Fibroblast of mammary gland (primary cell): Measurements from ENCODE around the gene FAHD2A.
"Not testable (repeated sequence)": the region's sequence is repeated elsewhere in the genome, so short reads cannot be mapped to it uniquely, and the experiment has no call there.

Experiments
- DNase-seq: peaks from one replicate; pipeline ENCODE4 v3.0.0-alpha.2; 2010; ENCODE audit warnings: low read depth
- H3K4me3 ChIP-seq: 2 replicates; pipeline ENCODE4 v1.5.1; 2011; ENCODE audit warnings: low read depth, mild to moderate bottlenecking, low read length, moderate library complexity; ENCODE audit not compliant: control insufficient read depth
- TF ChIP-seq, protein P1 (sequence below): conservative IDR thresholded peaks from 2 replicates; pipeline ENCODE4 v1.5.1; 2011; ENCODE audit warnings: low read depth, low read length, inconsistent platforms; ENCODE audit not compliant: control insufficient read depth, insufficient read depth

Gene FAHD2A

GRCh38 chr2:95399061-95399460, 3.4 kb upstream of the FAHD2A start:
- TF ChIP-seq, protein P1, sequence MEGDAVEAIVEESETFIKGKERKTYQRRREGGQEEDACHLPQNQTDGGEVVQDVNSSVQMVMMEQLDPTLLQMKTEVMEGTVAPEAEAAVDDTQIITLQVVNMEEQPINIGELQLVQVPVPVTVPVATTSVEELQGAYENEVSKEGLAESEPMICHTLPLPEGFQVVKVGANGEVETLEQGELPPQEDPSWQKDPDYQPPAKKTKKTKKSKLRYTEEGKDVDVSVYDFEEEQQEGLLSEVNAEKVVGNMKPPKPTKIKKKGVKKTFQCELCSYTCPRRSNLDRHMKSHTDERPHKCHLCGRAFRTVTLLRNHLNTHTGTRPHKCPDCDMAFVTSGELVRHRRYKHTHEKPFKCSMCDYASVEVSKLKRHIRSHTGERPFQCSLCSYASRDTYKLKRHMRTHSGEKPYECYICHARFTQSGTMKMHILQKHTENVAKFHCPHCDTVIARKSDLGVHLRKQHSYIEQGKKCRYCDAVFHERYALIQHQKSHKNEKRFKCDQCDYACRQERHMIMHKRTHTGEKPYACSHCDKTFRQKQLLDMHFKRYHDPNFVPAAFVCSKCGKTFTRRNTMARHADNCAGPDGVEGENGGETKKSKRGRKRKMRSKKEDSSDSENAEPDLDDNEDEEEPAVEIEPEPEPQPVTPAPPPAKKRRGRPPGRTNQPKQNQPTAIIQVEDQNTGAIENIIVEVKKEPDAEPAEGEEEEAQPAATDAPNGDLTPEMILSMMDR = no peak
- no peak for DNase-seq
- no peak overlapping the region for H3K4me3 ChIP-seq

DNA sequence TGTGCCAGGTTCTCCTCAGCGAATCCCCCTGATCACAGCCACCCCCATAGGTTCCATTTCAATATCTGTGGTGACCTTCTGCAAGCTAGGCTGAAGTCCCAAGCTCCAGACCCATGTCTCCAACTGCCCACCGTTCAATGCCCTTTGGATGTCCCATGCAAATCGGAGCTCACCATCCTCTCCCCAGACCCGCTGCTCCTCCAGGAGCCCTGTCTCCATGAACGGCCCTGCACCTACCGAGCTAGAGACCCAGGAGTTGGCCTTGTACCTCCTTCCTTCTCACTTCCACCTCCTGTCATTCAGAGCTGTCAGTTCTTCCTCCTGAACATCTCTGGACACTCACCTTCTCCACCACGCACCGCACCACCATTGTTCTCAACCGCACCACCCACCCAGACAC, 1.0 kb upstream of the FAHD2A start:
- TF ChIP-seq, protein P1 = no peak
- H3K4me3 ChIP-seq = peak overlapping the region; percentile 90
- DNase-seq = no peak

DNA sequence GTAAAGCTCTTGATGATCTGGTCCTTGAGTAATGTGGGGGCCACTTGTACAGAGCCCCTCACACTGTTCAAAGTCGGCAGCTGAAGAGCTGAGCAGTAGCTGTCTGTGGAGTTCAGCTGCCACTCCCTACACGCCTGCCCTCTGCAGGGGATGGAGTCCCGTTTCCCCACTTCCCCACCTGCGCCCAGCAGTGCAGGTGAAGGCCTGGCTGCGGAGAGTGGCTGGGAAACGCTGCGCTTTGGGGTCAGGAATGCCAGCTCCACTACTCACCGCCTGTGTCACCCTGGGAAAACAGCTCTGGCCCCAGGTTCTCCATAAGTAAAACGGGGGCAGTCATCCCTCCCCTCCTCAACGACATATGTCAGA, 521 bp upstream of the FAHD2A start:
- peak overlapping the region; percentile 90 for H3K4me3 ChIP-seq
- not testable (repeated sequence) for DNase-seq

- TF ChIP-seq, protein P1 = peak; percentile 39
- H3K4me3 ChIP-seq = peak overlapping the region; percentile 90
- DNase-seq = peak; percentile 44
These were observed 755 bp downstream of the FAHD2A start for GRCh38 chr2:95403204-95403721.

- not testable (repeated sequence) for DNase-seq, H3K4me3 ChIP-seq
These were observed 1.3 kb downstream of the FAHD2A start for GRCh38 chr2:95403824-95404223.

DNA sequence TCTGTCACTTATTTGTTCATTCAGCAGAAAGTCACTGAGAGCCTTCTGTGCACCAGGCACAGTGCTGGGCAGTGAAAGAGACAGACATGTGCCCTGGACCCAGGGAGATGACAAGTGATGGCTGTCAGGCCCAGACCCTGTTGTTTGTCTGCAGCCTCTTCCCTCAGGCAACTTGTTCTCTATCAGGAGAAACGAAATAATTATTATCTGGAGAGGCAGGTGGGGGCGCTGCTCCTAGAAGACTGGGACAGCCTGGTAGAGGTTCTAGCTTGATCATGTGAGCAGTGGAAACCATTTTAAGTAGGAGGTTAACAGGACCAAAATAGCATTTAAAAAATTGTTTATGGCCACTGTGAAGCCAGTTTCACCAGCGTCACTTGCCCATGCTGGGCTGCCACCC, 2.2 kb downstream of the FAHD2A start:
- H3K4me3 ChIP-seq, DNase-seq: not testable (repeated sequence)

DNA sequence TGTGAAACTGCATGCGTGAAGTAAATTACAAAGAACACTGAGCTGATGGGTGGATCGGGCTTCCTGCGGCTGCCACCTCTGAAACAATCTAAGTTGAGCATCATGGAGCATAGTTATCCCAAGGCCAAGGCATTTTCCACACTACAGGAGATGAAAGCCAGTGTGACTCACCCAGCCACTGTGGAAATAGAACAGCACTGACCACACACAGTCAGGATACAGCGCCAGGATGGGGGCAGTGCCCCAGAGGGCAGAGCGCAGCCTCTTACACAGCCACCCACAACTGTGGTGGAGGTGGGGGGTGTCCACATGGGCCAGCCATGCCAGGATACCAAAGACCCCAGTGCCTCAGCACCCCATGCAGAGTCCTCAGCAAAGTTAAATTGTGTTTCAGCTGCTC, 8.7 kb downstream of the FAHD2A start:
- DNase-seq = peak; percentile 63
- not testable (repeated sequence) for H3K4me3 ChIP-seq

DNA sequence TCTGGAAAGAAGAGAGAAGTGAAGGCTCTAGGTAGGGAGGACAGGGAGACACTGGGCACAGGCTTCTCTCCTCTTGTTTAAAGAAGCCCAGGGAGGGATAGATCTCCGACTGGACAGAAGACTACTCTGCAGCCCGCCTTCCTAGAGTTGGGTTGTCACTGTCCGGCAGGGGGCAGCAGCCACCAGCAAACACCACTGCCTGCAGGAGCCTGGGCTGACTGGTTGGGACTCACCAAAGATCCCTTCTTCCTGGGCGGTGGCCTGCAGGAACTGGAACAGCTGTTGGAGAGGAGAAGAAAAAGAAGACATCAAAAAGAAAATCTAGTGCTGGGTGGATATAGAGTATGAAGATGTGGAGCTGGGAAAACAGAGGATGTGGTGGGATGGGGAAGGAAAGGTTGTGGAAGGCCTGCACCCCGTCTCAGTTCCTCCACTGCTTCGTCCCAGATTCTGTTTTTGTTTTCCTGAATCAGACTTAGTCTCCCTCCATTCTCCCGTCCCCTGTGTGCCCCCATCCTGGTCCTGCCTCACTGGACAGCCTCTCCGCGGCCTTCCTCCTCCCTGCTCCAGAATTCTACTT, 11.6 kb downstream of the FAHD2A start:
- peak; percentile 75 for DNase-seq
- TF ChIP-seq, protein P1 = peak; percentile 71
- not testable (repeated sequence) for H3K4me3 ChIP-seq

- H3K4me3 ChIP-seq, DNase-seq: not testable (repeated sequence)
These were observed 12.6 kb downstream of the FAHD2A start for GRCh38 chr2:95415138-95415537.

DNA sequence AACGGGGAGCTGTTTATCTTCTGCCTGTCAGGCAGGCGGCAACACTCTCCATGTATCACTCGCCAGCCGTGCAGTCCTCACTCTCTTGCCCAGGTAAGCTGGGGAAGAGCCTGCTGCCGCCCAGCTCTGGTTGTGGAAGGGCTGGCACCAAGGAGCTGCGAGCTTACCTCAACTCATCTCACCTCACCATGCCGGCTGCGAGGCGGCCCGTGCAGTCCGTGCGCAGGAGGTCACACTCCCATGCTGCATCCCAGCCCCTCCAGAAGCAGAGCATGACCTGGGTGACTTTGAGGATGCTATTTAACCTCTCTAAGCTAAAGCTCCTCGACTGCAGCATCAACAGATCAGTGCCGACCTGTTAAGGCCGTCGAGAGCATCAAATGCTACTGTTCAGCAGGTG, 13.1 kb downstream of the FAHD2A start:
- not testable (repeated sequence) for DNase-seq, H3K4me3 ChIP-seq

DNA sequence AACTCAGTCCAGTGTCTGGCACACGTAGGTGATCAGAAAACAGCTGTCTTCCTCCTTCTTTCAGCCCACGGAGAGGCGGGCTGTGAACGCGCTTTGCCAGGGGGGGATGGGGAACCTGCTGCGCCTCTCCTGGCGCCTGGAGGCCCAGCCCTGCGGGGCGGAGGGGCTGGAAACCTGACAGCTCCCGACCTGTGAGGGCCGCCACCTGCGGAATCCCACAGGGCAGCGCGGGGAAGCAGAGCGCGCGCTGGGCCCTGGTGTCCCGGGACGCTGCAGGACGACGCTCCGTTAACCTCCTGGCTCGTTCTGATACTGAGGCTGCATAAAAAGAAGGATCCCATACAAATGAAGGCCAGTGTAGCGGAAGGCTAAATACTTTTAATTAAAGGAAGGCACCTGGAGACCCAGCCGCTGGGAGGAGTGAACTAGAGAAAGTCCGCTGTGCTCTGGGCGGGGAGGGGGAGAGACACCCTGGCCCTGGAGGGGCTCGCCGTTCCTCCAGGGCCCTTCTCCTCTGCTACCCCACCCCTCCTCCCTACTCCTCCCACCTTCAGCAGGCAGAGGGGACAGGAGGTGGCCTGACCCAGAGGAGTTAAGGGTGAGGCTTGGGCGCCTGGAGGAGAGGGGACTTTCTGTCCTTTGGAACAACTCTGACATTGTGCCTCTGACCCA, 24.8 kb downstream of the FAHD2A start:
- DNase-seq, H3K4me3 ChIP-seq: not testable (repeated sequence)

- not testable (repeated sequence) for DNase-seq, H3K4me3 ChIP-seq
These were observed 27.4 kb downstream of the FAHD2A start for GRCh38 chr2:95429748-95430467.

DNA sequence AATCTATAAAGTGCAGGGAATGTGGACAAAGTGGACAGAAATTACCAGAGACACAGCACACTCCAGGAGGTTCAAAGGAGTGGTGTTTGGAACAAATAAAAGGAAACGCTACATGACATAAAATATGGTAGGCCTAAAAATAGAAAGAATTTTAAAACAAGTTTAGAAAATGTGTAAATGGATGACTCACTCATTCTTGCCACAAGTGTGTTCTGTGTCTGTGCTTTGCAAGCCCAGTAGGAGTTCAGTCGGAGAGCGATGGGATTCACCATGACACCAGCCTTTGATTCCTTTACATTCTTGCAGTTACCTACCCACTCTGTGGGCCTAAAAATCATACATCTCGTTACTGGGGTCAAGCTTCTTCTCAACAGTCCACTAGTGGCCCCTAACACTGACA, 30.9 kb downstream of the FAHD2A start:
- not testable (repeated sequence) for DNase-seq, H3K4me3 ChIP-seq
